ENCODE results near the gene ADAMTSL5. TPM values are rescaled to one million over a fixed set of nuclear protein-coding genes. Genes with fewer than 3 reads are reported as not detected.
A peak's percentile ranks its signal among the peaks of the same experiment; 100 is the strongest.

The ADAMTSL5 gene
- total and polyA plus RNA-seq, 9 of the 15 experiments (the other 6 are each of a cell fraction or from before 2014, with no cell fraction given), result 1.0 to 11.6 (median 4.1) TPM

GRCh38 chr19:1483979-1484428, 28.8 kb downstream of the ADAMTSL5 start:
- TF ChIP-seq SMARCB1 (IDR thresholded peaks at IDR 0.05; ENCODE audit: insufficient read length, low read depth) (no peak), TCF7 (IDR thresholded peaks at IDR 0.05; ENCODE audit: borderline replicate concordance) (no peak)
- in situ Hi-C loops (cut with MboI), result no loop called here
- no peaks in the 10 kb centered on the region for H3K27me3 ChIP-seq (ENCODE audit: control insufficient read depth in 2 of 2, insufficient read depth in 2 of 2, low read length in 2 of 2)

GRCh38 chr19:1483131-1483978, 29.5 kb downstream of the ADAMTSL5 start:
- no peaks in the 10 kb centered on the region; the same call in 2 of the 3 replicates for H3K36me3 ChIP-seq (ENCODE audit: control insufficient read depth, insufficient read depth, low read length)
- no peak overlapping the region for H3K4me3 ChIP-seq
- H3K79me2 ChIP-seq (ENCODE audit: control insufficient read depth, insufficient read depth, low read length), result peaks cover 7% of the 10 kb centered on the region
- no TSS peak for BruUV-seq (replicated peaks)
- DNase-seq (ENCODE audit: extremely low read depth in 1 of 4, low spot score in 3 of 4) (no peak), FAIRE-seq (no peak), ATAC-seq (no peak)
- peak overlapping the region in 1 of 2 experiments; percentile 10; a peak in 1 of 4 replicates for H3K9ac ChIP-seq (ENCODE audit: insufficient read depth in 1 of 2, low read depth in 2 of 2, low read length in 2 of 2)
- no peak overlapping the region for H3K4me2 ChIP-seq (ENCODE audit: insufficient read depth, low read length)
- H3K27ac ChIP-seq (ENCODE audit: extremely low read depth, low read depth, low read length), result no peak overlapping the region
- H3K9me1 ChIP-seq (ENCODE audit: control insufficient read depth, insufficient read depth, low read length), result no peaks in the 10 kb centered on the region
- no peaks in the 10 kb centered on the region for H3K9me3 ChIP-seq (replicated peaks; ENCODE audit: control insufficient read depth, insufficient read depth, low read depth, low read length)
- in situ Hi-C loops (cut with MboI) (no loop called here), intact Hi-C loops (cut with micrococcal nuclease) (no loop called here)
- ChIA-PET CTCF (ENCODE audit: low intra/inter-chr PET ratio) (no interaction called here), POLR2A (no interaction called here)
- TF ChIP-seq ZBTB33 (CRISPR knock-in tag; IDR thresholded peaks at IDR 0.05) (0 out of 2 replicates have a peak, but pooled peaks have one; percentile 17), TAF9B (IDR thresholded peaks at IDR 0.05; ENCODE audit: partially characterized antibody) (no peak), HNRNPL (IDR thresholded peaks at IDR 0.05; ENCODE audit: low read depth, low read length) (peak; percentile 51; the same call in 1 of the 2 replicates)
- H2AFZ ChIP-seq (ENCODE audit: low read depth, low read length), result no peak overlapping the region
- no peaks in the 10 kb centered on the region for H4K20me1 ChIP-seq (replicated peaks; ENCODE audit: control insufficient read depth, insufficient read depth, low read length)
- WGBS (ENCODE audit: insufficient coverage, low coverage, missing lambda C conversion rate), result 90% methylated on average over 34 of the region's 77 CpGs
- no peaks in the 10 kb centered on the region for H3K27me3 ChIP-seq (ENCODE audit: control insufficient read depth in 2 of 2, insufficient read depth in 2 of 2, low read length in 2 of 2)
- H3K4me1 ChIP-seq (replicated peaks in 1 of 2; ENCODE audit: control insufficient read depth in 2 of 2, insufficient read depth in 2 of 2, low read length in 2 of 2), result peaks cover 0 to 65% of the 10 kb centered on the region in 2 experiments; a peak in 2 of 5 replicates

More at GRCh38 chr19:1483979-1484428, 28.8 kb downstream of the ADAMTSL5 start:
- Histone ChIP-seq H3K9ac (ENCODE audit: insufficient read depth in 1 of 2, low read depth in 2 of 2, low read length in 2 of 2) (no peak overlapping the region), H3K4me2 (ENCODE audit: insufficient read depth, low read length) (no peak overlapping the region), H3K27ac (ENCODE audit: extremely low read depth, low read depth, low read length) (no peak overlapping the region), H3K9me3 (replicated peaks; ENCODE audit: control insufficient read depth, insufficient read depth, low read depth, low read length) (no peaks in the 10 kb centered on the region), H2AFZ (ENCODE audit: low read depth, low read length) (no peak overlapping the region), H3K9me1 (ENCODE audit: control insufficient read depth, insufficient read depth, low read length) (no peaks in the 10 kb centered on the region), H3K79me2 (ENCODE audit: control insufficient read depth, insufficient read depth, low read length) (peaks cover under 1% of the 10 kb centered on the region; the same call in 2 of the 3 replicates), H4K20me1 (replicated peaks; ENCODE audit: control insufficient read depth, insufficient read depth, low read length) (no peaks in the 10 kb centered on the region), H3K36me3 (ENCODE audit: control insufficient read depth, insufficient read depth, low read length) (no peaks in the 10 kb centered on the region), H3K4me3 (no peak overlapping the region), H3K4me1 (replicated peaks in 1 of 2; ENCODE audit: control insufficient read depth in 2 of 2, insufficient read depth in 2 of 2, low read length in 2 of 2) (peaks cover 0 to 64% of the 10 kb centered on the region in 2 experiments; a peak in 4 of 5 replicates)
- ChIA-PET CTCF (ENCODE audit: low intra/inter-chr PET ratio) (interaction anchor here (0.6 kb wide), 1 partner anchor 11 kb away, joined by 3 read pairs; no protein-coding TSS in a partner anchor), POLR2A (no interaction called here)
- WGBS (ENCODE audit: insufficient coverage, low coverage, missing lambda C conversion rate), result 65% methylated on average over 9 of the region's 23 CpGs
- ATAC-seq (no peak), FAIRE-seq (no peak), DNase-seq (ENCODE audit: extremely low read depth in 1 of 4, low spot score in 3 of 4) (no peak)
- no TSS peak for BruUV-seq (replicated peaks)
- intact Hi-C loops (cut with micrococcal nuclease), result no loop called here
